Measurements from ENCODE around the gene SFMBT1. TPM values are rescaled to one million over a fixed set of nuclear protein-coding genes. Genes with fewer than 3 reads are reported as not detected.

SFMBT1 gene
- total and polyA plus RNA-seq, 2 of the 4 experiments (the other 2 are of a cell fraction) = 1.0 to 1.8 TPM

GRCh38 chr3:52892290-52892624, 153.6 kb downstream of the SFMBT1 start:
- ATAC-seq (ENCODE audit: low read depth) (no peak), DNase-seq (no peak)
- BruUV-seq (replicated peaks) = no TSS peak
- Histone ChIP-seq H3K9ac (ENCODE audit: low read depth, low read length) (no peak overlapping the region), H3K4ac (ENCODE audit: low read depth, low read length) (no peak overlapping the region), H4K5ac (ENCODE audit: low read depth, low read length) (no peak overlapping the region), H3K27ac (ENCODE audit: insufficient read depth, low read length) (no peak overlapping the region), H4K20me1 (ENCODE audit: insufficient read depth, low read length) (peaks cover 7% of the 10 kb centered on the region; the same call in 1 of the 2 replicates), H2AK9ac (replicated peaks; ENCODE audit: low read depth, low read length, poor library complexity) (no peak overlapping the region), H2BK15ac (ENCODE audit: low read depth, low read length) (no peak overlapping the region), H3K4me1 (ENCODE audit: control insufficient read depth, insufficient read depth, low read length) (peaks cover 18% of the 10 kb centered on the region), H3K79me1 (ENCODE audit: low read depth in 1 of 2, low read length in 2 of 2) (peaks cover 43 to 84% of the 10 kb centered on the region in 2 experiments), H3K27me3 (ENCODE audit: control insufficient read depth, insufficient read depth, low read length) (no peaks in the 10 kb centered on the region), H3K4me2 (ENCODE audit: low read depth, low read length) (peak overlapping the region; percentile 5; the same call in 1 of the 2 replicates), H3K18ac (ENCODE audit: low read depth, low read length) (no peak overlapping the region), H3K9me1 (ENCODE audit: insufficient read depth, low read length) (peaks cover 31% of the 10 kb centered on the region), H2AK5ac (ENCODE audit: low read depth, low read length) (no peak overlapping the region), H3K23ac (ENCODE audit: low read depth, low read length) (no peak overlapping the region), H3K4me3 (ENCODE audit: insufficient read depth, low read depth, low read length) (no peak overlapping the region), H4K91ac (ENCODE audit: insufficient read depth, low read depth, low read length) (no peak overlapping the region), H3K9me3 (ENCODE audit: control insufficient read depth, insufficient read depth, low read length) (no peaks in the 10 kb centered on the region), H3K36me3 (ENCODE audit: control insufficient read depth, insufficient read depth, low read length) (no peaks in the 10 kb centered on the region), H4K8ac (ENCODE audit: low read depth in 2 of 2, low read length in 2 of 2) (no peak overlapping the region), H2BK5ac (ENCODE audit: low read depth, low read length, poor library complexity, severe bottlenecking) (no peak overlapping the region), H2AFZ (replicated peaks; ENCODE audit: low read length, poor library complexity) (no peak overlapping the region), H2BK20ac (ENCODE audit: low read depth, low read length) (no peak overlapping the region), H3K14ac (replicated peaks; ENCODE audit: low read depth, low read length) (no peak overlapping the region), H3K56ac (ENCODE audit: extremely low read depth, insufficient read depth, low read length) (no peak overlapping the region), H2BK120ac (ENCODE audit: low read depth, low read length) (no peak overlapping the region)
- in situ Hi-C loops (cut with MboI; ENCODE audit: low sequenced_read_pairs) (no loop called here), dilution Hi-C loops (cut with HindIII; ENCODE audit: low sequenced_read_pairs, unreplicated experiment) (no loop called here), intact Hi-C loops (cut with micrococcal nuclease) (no loop called here)
- no CpG with 5 or more reads among the region's 5 CpGs for WGBS, 2 experiments (ENCODE audit: extremely low coverage in 2 of 2, insufficient read length in 1 of 2)
- TF ChIP-seq USF2 (IDR thresholded peaks at IDR 0.05; ENCODE audit: low read depth, low read length) (no peak), RAD21 (IDR thresholded peaks at IDR 0.05; ENCODE audit: low read length) (no peak)
- POLR2A ChIA-PET (ENCODE audit: unreplicated experiment) = no interaction called here
- CTCF ChIA-PET = interaction anchor here (1.0 to 2.5 kb wide), 3 partner anchors 10 to 42 kb away, joined by 3 to 7 read pairs (median 5); no protein-coding TSS in a partner anchor

All from IMR-90 (cell line).